ENCODE measurements around the gene SMARCC1.

The SMARCC1 gene

DNA sequence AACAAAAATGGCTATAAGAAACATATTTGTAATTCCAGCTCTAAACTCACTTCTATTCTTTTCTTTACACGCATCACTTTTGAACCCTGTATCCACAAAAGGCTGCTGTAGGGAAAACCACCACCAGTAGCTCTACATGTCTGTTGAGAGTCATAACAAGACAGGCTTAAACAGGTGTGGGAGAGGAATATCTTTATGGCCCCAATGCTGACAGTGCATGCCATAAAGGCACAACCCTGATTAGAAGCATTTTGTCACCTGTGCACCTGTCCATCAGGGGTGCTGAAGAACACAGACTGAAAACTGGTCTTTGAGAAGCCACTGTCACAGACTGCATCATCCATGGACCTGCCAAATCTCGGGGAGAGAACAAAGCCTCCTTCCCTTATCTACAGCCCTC is 191.5 kb downstream of the SMARCC1 start:
- no peak overlapping the region for H3K4me3 ChIP-seq (ENCODE audit: low read depth, low read length)
- TF ChIP-seq, protein P1, sequence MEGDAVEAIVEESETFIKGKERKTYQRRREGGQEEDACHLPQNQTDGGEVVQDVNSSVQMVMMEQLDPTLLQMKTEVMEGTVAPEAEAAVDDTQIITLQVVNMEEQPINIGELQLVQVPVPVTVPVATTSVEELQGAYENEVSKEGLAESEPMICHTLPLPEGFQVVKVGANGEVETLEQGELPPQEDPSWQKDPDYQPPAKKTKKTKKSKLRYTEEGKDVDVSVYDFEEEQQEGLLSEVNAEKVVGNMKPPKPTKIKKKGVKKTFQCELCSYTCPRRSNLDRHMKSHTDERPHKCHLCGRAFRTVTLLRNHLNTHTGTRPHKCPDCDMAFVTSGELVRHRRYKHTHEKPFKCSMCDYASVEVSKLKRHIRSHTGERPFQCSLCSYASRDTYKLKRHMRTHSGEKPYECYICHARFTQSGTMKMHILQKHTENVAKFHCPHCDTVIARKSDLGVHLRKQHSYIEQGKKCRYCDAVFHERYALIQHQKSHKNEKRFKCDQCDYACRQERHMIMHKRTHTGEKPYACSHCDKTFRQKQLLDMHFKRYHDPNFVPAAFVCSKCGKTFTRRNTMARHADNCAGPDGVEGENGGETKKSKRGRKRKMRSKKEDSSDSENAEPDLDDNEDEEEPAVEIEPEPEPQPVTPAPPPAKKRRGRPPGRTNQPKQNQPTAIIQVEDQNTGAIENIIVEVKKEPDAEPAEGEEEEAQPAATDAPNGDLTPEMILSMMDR (IDR thresholded peaks at IDR 0.05; ENCODE audit: low read depth, low read length), result no peak

DNA sequence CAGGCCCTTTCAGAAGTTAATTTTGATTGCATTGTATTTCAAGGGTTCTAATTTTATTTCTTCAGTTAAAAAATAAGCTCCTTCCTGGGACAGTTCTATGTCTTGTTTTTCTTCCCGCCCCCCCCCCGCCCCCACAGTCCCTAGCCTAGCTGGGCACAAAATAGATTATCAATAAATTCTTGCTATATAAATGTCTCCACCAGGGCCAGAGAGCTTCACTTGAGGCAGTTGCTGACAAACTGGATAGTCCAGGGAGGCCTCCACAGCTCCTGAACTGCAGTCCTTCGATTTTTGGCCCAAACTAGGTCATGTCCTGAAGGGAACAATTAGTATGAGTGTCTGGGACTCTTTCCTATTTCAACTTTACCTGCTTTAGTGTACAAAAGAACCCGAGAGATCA is 193.1 kb downstream of the SMARCC1 start:
- H3K4me3 ChIP-seq (ENCODE audit: low read depth, low read length), result no peak overlapping the region
- TF ChIP-seq, protein P1 (IDR thresholded peaks at IDR 0.05; ENCODE audit: low read depth, low read length), result no peak

DNA sequence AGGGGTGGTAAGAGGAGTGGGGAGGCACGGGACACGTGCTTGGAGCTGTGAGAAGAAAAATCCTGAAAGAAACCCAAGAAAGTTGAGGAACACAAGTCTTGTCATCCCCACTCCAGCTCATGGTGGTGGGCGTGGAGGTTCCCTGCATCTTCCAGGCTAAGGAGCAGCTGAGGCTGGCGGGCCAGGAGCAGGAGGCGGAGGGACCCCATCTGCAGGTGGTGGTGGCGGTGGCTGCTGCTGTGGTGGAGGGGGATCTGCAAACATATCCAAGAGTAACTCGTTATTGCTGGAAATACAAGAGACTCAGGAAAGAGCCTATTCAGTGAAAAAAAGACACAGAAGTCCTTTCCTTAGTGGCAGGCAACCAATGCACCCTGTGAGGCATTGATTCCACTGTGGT is 193.6 kb downstream of the SMARCC1 start:
- no peak overlapping the region for H3K4me3 ChIP-seq (ENCODE audit: low read depth, low read length)
- TF ChIP-seq, protein P1 (IDR thresholded peaks at IDR 0.05; ENCODE audit: low read depth, low read length), result no peak

DNA sequence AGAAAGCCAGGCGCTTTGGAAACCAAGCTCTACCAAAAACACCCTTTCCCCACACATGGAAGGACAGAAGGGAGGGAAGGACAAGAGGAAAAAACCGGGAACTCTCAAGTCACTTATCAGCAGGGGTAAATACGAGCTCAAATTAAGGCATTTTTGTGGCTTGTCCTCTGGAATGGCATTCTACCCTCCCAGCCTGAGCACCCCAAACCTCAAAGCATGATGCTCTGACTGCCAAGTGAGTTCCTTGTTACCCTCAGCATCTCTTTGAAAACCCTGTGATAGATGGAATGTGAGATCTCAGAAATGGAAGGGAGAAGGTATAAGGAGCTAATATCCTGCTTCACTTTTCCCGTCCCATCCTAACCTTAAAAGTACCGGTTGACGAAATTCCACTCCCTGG is 194.9 kb downstream of the SMARCC1 start:
- no peak overlapping the region for H3K4me3 ChIP-seq (ENCODE audit: low read depth, low read length)
- TF ChIP-seq, protein P1 (IDR thresholded peaks at IDR 0.05; ENCODE audit: low read depth, low read length), result no peak

DNA sequence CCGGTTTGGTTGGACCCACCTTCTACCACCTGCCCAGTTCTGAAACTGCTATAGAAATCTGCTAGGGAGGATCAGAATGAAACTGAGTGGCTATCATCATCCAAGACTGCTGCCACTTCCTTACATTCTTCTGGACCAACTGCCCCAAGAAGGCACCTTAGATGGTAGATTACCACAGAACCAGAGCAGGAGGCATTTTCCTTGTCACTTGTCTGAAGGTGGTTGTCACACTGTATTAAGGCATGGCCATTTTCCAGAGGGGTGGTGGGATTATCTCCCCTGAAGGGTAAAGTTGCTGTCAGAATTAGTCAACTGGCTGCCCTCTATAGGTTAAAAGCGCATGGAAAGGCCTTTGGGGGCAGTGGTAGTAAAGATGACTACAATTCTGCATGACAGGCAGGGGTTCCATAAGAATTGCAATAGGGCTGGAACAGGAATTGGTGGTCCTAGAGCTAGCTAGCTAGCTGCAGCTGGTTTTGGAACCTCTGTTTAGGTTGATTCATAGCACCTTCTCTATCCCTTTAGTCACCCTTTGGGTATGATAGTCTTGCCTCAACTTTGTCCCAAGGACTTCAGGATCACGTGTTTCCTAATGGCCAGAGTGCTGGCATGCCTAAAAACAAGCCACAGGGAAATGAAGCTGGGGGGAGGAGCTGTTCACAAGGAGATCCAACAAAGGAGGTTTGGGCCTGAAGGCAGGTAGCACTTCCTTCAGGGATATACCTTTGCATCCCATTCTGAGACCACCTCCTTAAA is 198.2 kb downstream of the SMARCC1 start:
- no peak overlapping the region for H3K4me3 ChIP-seq (ENCODE audit: low read depth, low read length)
- TF ChIP-seq, protein P1 (IDR thresholded peaks at IDR 0.05; ENCODE audit: low read depth, low read length), result no peak

DNA sequence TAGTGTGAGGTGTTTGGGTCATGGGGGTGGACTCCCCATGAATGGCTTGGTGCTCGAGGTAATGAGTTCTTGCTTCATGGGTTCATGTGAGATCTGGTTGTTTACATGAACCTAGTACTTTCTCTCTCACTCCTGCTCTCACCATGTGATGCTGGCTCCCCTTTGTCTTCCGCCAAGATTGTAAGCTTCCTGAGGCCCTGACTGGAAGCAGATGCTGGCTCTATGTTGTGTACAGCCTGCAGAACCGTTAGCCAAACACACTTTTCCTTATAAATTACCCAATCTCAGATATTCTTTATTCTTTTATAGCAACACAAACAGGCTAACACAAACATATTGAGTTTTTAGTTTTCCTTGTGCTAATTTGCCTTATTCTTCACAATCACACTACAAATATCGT is 199.9 kb downstream of the SMARCC1 start:
- no peak overlapping the region for H3K4me3 ChIP-seq (ENCODE audit: low read depth, low read length)
- TF ChIP-seq, protein P1 (IDR thresholded peaks at IDR 0.05; ENCODE audit: low read depth, low read length), result no peak

DNA sequence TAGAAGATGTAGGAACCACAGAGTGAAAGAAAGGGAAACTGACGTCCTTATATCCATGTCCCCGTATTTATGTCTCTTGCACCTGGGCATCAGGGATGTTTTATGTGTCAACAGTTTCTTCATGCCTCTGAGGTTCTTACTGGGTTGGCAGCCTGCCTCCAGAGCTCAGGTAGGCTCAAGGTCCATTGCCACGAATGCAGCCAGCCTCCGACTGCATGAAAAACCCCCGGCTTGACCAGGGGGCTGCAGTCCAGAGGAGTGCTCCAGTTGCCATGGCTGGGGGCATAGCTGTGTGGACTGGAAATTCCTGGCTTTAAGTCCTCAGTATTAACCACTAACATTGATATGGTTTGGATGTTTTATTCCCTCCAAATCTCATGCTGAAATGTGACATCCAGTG is 200.3 kb downstream of the SMARCC1 start:
- TF ChIP-seq, protein P1 (IDR thresholded peaks at IDR 0.05; ENCODE audit: low read depth, low read length), result no peak
- no peak overlapping the region for H3K4me3 ChIP-seq (ENCODE audit: low read depth, low read length)

All from WI38 (cell line).